ENCODE data around the gene PAPPA2. TPM values are rescaled to one million over a fixed set of nuclear protein-coding genes. Genes with fewer than 3 reads are reported as not detected.

The PAPPA2 gene
- total RNA-seq, 2 donors from 2014 or later, result 1.3 TPM; not detected in 1

DNA sequence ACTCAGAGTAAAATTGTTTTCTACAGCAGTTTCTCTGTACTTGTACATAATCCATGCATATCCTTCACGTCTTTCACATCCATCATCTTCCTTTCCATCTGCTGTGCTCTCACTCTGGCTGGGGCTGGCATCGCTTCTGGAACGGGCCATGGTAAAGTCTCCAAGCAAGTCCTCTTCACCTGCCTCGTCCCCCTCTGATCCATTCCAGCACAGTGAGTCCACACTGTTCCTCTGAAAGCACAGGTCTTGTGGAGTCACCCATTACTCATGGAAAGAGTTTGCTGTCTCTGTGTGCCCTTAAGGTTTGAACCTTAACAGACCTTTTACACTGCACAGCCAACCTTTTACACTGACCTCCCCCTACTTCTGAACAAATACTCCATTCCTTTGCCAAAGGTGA, 387.9 kb downstream of the PAPPA2 start:
- Mint-ChIP-seq H3K27ac (no peak overlapping the region), H3K27me3 (ENCODE audit: insufficient read depth) (no peaks in the 10 kb centered on the region), H3K36me3 (ENCODE audit: low read depth) (no peaks in the 10 kb centered on the region), H3K9me3 (no peaks in the 10 kb centered on the region), H3K4me3 (no peak overlapping the region), H3K4me1 (peaks cover 11% of the 10 kb centered on the region)
- Histone ChIP-seq H3K36me3 (ENCODE audit: control insufficient read depth, insufficient read depth, low read length) (no peaks in the 10 kb centered on the region), H3K27me3 (ENCODE audit: control insufficient read depth, insufficient read depth, low read length, poor library complexity, severe bottlenecking) (no peaks in the 10 kb centered on the region), H3K27ac (ENCODE audit: low read depth, low read length) (no peak overlapping the region), H3K9me3 (ENCODE audit: control insufficient read depth, low read length) (no peaks in the 10 kb centered on the region), H3K9ac (ENCODE audit: extremely low read depth, low read length, poor library complexity, severe bottlenecking) (no peak overlapping the region), H3K4me1 (ENCODE audit: control insufficient read depth, insufficient read depth, low read length) (peaks cover 7% of the 10 kb centered on the region), H3K4me3 (ENCODE audit: low read length) (no peak overlapping the region)
- 78 to 84% methylated on average over 4 of the region's 4 CpGs for WGBS, 2 experiments (ENCODE audit: insufficient coverage in 1 of 2, insufficient read length in 1 of 2)
- DNase-seq, result no peak
- no peak for TF ChIP-seq CTCF (conservative IDR thresholded peaks at IDR 0.05)

DNA sequence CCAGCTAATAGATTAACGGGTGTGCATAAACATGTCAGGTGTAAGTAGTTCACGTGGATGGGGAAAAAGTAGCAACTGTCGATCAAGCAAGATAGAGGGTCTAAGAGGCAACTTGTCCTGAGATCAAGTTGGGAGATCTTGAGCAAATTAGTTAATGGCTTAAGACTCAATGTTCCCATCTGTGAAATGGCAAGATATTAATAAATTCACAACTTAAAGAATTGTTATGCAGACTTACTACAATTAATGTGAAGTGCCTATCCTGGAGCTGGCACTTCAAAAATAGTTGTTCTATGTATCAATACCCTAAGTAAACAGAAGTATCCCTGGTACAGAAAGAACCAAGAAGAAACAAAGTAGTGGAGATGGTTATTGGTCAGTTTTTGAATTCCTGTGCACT, 389.1 kb downstream of the PAPPA2 start:
- Mint-ChIP-seq H3K27ac (no peak overlapping the region), H3K27me3 (ENCODE audit: insufficient read depth) (no peaks in the 10 kb centered on the region), H3K36me3 (ENCODE audit: low read depth) (no peaks in the 10 kb centered on the region), H3K4me1 (peaks cover 6% of the 10 kb centered on the region), H3K4me3 (no peak overlapping the region), H3K9me3 (no peaks in the 10 kb centered on the region)
- Histone ChIP-seq H3K36me3 (ENCODE audit: control insufficient read depth, insufficient read depth, low read length) (no peaks in the 10 kb centered on the region), H3K9ac (ENCODE audit: extremely low read depth, low read length, poor library complexity, severe bottlenecking) (no peak overlapping the region), H3K9me3 (ENCODE audit: control insufficient read depth, low read length) (no peaks in the 10 kb centered on the region), H3K4me3 (ENCODE audit: low read length) (no peak overlapping the region), H3K4me1 (ENCODE audit: control insufficient read depth, insufficient read depth, low read length) (peaks cover 3% of the 10 kb centered on the region), H3K27me3 (ENCODE audit: control insufficient read depth, insufficient read depth, low read length, poor library complexity, severe bottlenecking) (no peaks in the 10 kb centered on the region), H3K27ac (ENCODE audit: low read depth, low read length) (no peak overlapping the region)
- TF ChIP-seq CTCF (conservative IDR thresholded peaks at IDR 0.05), result no peak
- 92 to 95% methylated on average over 3 of the region's 3 CpGs for WGBS, 2 experiments (ENCODE audit: insufficient coverage in 1 of 2, insufficient read length in 1 of 2)
- DNase-seq, result no peak

DNA sequence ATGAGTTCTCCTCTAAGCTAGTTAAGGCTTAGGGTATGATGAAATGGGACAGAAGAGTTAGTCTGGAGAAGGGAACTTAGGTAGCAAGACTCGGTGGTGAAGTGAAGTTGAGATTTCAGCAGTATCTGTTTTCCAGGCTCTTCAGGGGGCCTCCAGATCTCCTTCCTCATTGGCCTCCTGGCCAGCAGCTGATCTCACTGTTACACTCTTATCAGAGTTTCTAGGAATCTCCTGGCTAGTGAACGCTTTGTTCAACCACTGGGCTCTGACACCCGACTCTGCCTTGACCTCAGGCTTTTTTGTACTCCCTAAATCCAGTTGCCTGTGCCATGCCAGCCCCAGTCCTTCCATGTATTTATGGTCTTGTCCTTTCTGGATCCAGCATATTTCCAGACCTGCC, 390.5 kb downstream of the PAPPA2 start:
- Histone ChIP-seq H3K36me3 (ENCODE audit: control insufficient read depth, insufficient read depth, low read length) (no peaks in the 10 kb centered on the region), H3K9me3 (ENCODE audit: control insufficient read depth, low read length) (no peaks in the 10 kb centered on the region), H3K4me3 (ENCODE audit: low read length) (no peak overlapping the region), H3K9ac (ENCODE audit: extremely low read depth, low read length, poor library complexity, severe bottlenecking) (no peak overlapping the region), H3K4me1 (ENCODE audit: control insufficient read depth, insufficient read depth, low read length) (peaks cover 3% of the 10 kb centered on the region), H3K27ac (ENCODE audit: low read depth, low read length) (no peak overlapping the region), H3K27me3 (ENCODE audit: control insufficient read depth, insufficient read depth, low read length, poor library complexity, severe bottlenecking) (no peaks in the 10 kb centered on the region)
- peak; percentile 49 for DNase-seq
- no peaks in the 10 kb centered on the region for H3K27me3 Mint-ChIP-seq (ENCODE audit: insufficient read depth)
- H3K9me3 Mint-ChIP-seq, result no peaks in the 10 kb centered on the region
- H3K4me3 Mint-ChIP-seq, result no peak overlapping the region
- WGBS, 2 experiments (ENCODE audit: insufficient coverage in 1 of 2, insufficient read length in 1 of 2), result 78 to 79% methylated on average over 2 to 3 of the region's 3 CpGs
- H3K4me1 Mint-ChIP-seq, result peaks cover 6% of the 10 kb centered on the region
- no peak for TF ChIP-seq CTCF (conservative IDR thresholded peaks at IDR 0.05)
- H3K27ac Mint-ChIP-seq, result peak overlapping the region; percentile 53
- H3K36me3 Mint-ChIP-seq (ENCODE audit: low read depth), result no peaks in the 10 kb centered on the region

All from endodermal cell (in vitro differentiated cells).